NB4 (cell line): ENCODE data around the gene CYBA.
A peak's percentile ranks its signal among the peaks of the same experiment; 100 is the strongest.

Experiments
- DNase-seq: peaks from one replicate; pipeline ENCODE4 v3.0.0; 2010; ENCODE audit warnings: low read depth
- H3K4me3 ChIP-seq: one replicate; pipeline ENCODE4 v1.5.1; 2011; ENCODE audit warnings: mild to moderate bottlenecking, low read depth, low read length, moderate library complexity
- CTCF ChIP-seq: IDR thresholded peaks from one replicate; pipeline ENCODE4 v1.5.1; 2012; ENCODE audit warnings: low read depth, low read length
- MAX ChIP-seq: IDR thresholded peaks from 2 replicates; pipeline ENCODE4 v1.6.1; 2011; ENCODE audit warnings: low read depth, low read length
- MYC ChIP-seq: IDR thresholded peaks from 2 replicates; pipeline ENCODE4 v1.6.1; 2011; ENCODE audit warnings: low read depth, low read length
- POLR2A ChIP-seq: IDR thresholded peaks from 2 replicates; pipeline ENCODE4 v1.6.1; 2011; ENCODE audit warnings: mild to moderate bottlenecking; ENCODE audit not compliant: insufficient read length; ENCODE audit errors: extremely low read depth

CYBA gene

GRCh38 chr16:88650749-88651275 lies at the start of gene CYBA:
TSS of gene CYBA (minus strand) at chr16:88651053. CDS start at chr16:88651013, 40 bp downstream.
- H3K4me3 ChIP-seq = peak within 1 kb of the TSS; percentile 84
- TF ChIP-seq MYC = peak; percentile 42; the same call in 1 of the 2 replicates
- peak; percentile 74 for TF ChIP-seq POLR2A
- TF ChIP-seq CTCF = no peak
- TF ChIP-seq MAX = 0 out of 2 replicates have a peak, but pooled peaks have one; percentile 24
- DNase-seq = peak; percentile 92

- no peak for DNase-seq
- H3K4me3 ChIP-seq = no peak overlapping the region
- TF ChIP-seq MAX = no peak
- no peak for TF ChIP-seq MYC
- TF ChIP-seq POLR2A = no peak
- no peak for TF ChIP-seq CTCF
Observed at GRCh38 chr16:88700322-88700635, 49.4 kb upstream of the CYBA start.

GRCh38 chr16:88699180-88699579 lies 48.3 kb upstream of the CYBA start:
- no peak for DNase-seq
- no peak overlapping the region for H3K4me3 ChIP-seq
- TF ChIP-seq MYC = no peak
- no peak for TF ChIP-seq POLR2A
- TF ChIP-seq CTCF = no peak
- TF ChIP-seq MAX = no peak

- DNase-seq = no peak
- TF ChIP-seq CTCF = no peak
- no peak for TF ChIP-seq MYC
- no peak for TF ChIP-seq POLR2A
- no peak for TF ChIP-seq MAX
- H3K4me3 ChIP-seq = no peak overlapping the region
Observed at GRCh38 chr16:88698646-88699045, 47.8 kb upstream of the CYBA start.

GRCh38 chr16:88697831-88698615 lies 47.2 kb upstream of the CYBA start:
- TF ChIP-seq POLR2A = no peak
- peak; percentile 44 for TF ChIP-seq CTCF
- no peak for TF ChIP-seq MAX
- TF ChIP-seq MYC = no peak
- H3K4me3 ChIP-seq = no peak overlapping the region
- no peak for DNase-seq
